ENCODE measurements around the gene CLCNKB.

GRCh38 chr1:16081636-16082035 lies 38.1 kb downstream of the CLCNKB start:
- TF ChIP-seq EZH2phosphoT487 (IDR thresholded peaks at IDR 0.05; ENCODE audit: borderline replicate concordance, low read length) (no peak), CTCF (IDR thresholded peaks at IDR 0.05; ENCODE audit: low read depth, low read length, poor library complexity, severe bottlenecking) (no peak)

Data from DOHH2 (cell line).